ENCODE measurements around the gene YPEL1. TPM values are rescaled to one million over a fixed set of nuclear protein-coding genes. Genes with fewer than 3 reads are reported as not detected.
"Not testable (repeated sequence)": the region's sequence is repeated elsewhere in the genome, so short reads cannot be mapped to it uniquely, and the experiment has no call there.

Gene YPEL1
- total RNA-seq, 1 donor from 2014 or later, result 11.5 TPM

GRCh38 chr22:21695430-21696085 lies 40.0 kb downstream of the YPEL1 start:
- Mint-ChIP-seq H3K27ac (ENCODE audit: unreplicated experiment) (no peak overlapping the region), H3K36me3 (ENCODE audit: low read depth, unreplicated experiment) (peaks cover 20% of the 10 kb centered on the region), H3K4me3 (ENCODE audit: unreplicated experiment) (no peak overlapping the region), H3K4me1 (ENCODE audit: unreplicated experiment) (peaks cover 5% of the 10 kb centered on the region), H3K27me3 (ENCODE audit: unreplicated experiment) (peaks cover 4% of the 10 kb centered on the region), H3K9me3 (ENCODE audit: unreplicated experiment) (no peaks in the 10 kb centered on the region)
- DNase-seq (ENCODE audit: low spot score), result no peak
- no peak for TF ChIP-seq CTCF (IDR thresholded peaks at IDR 0.05; ENCODE audit: unreplicated experiment)

DNA sequence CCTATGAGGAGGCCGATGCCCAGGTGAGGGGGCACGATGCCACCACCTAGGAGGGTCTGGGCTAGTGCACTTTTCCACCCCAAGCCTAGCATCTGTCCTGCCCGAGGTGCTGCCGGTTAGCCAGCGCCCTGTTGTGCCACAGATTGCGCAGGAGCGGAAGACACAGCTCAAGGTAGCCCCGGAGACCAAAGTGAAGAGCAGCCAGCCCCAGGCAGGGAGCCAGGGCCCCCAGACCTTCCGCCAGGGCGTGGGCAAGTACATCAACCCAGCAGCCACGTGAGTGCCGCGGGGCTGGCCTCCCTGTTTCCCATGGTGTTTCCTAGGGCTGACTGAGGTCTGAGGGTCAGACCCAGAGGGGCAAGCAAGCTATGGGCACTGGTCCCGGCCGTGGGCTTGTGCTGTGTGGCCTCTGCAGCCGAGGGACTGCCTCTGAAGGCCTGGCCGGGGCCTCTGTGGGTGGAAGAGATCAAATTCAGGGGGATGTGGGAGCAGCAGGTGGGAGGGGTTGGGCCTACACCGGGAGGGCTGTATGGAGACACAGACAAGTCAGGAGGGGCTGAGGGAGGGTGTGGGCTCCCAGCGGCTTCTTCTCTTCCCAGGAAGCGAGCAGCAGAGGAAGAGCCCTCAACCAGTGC lies 40.7 kb downstream of the YPEL1 start:
- peaks cover 22% of the 10 kb centered on the region for H3K36me3 Mint-ChIP-seq (ENCODE audit: low read depth, unreplicated experiment)
- H3K4me3 Mint-ChIP-seq (ENCODE audit: unreplicated experiment), result no peak overlapping the region
- no peak overlapping the region for H3K27ac Mint-ChIP-seq (ENCODE audit: unreplicated experiment)
- no peak for TF ChIP-seq CTCF (IDR thresholded peaks at IDR 0.05; ENCODE audit: unreplicated experiment)
- H3K4me1 Mint-ChIP-seq (ENCODE audit: unreplicated experiment), result peaks cover 5% of the 10 kb centered on the region
- H3K9me3 Mint-ChIP-seq (ENCODE audit: unreplicated experiment), result no peaks in the 10 kb centered on the region
- peaks cover 5% of the 10 kb centered on the region for H3K27me3 Mint-ChIP-seq (ENCODE audit: unreplicated experiment)
- DNase-seq (ENCODE audit: low spot score), result no peak

DNA sequence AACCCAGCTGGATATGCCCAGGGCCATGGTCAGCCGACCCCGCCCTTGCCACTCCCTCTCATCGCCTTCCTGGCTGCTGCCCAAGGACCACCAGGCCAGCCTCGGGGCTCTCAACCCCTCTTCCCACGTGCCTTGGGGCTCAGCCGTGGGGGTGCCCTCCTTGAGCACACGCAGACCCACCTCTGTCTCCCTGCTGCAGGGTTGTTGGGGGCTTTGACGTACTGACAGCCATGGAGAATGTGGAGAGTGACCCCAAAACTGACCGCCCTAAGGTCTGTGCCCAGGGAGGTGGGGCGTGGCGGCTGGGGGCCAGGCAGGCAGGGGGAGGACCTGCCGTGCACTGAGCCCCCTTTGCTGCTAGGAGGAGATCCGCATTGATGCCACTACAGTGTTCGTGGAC lies 41.2 kb downstream of the YPEL1 start:
- Mint-ChIP-seq H3K27ac (ENCODE audit: unreplicated experiment) (no peak overlapping the region), H3K9me3 (ENCODE audit: unreplicated experiment) (no peaks in the 10 kb centered on the region), H3K4me1 (ENCODE audit: unreplicated experiment) (peaks cover 5% of the 10 kb centered on the region), H3K27me3 (ENCODE audit: unreplicated experiment) (peaks cover 5% of the 10 kb centered on the region), H3K36me3 (ENCODE audit: low read depth, unreplicated experiment) (peaks cover 25% of the 10 kb centered on the region), H3K4me3 (ENCODE audit: unreplicated experiment) (no peak overlapping the region)
- TF ChIP-seq CTCF (IDR thresholded peaks at IDR 0.05; ENCODE audit: unreplicated experiment), result no peak
- no peak for DNase-seq (ENCODE audit: low spot score)

DNA sequence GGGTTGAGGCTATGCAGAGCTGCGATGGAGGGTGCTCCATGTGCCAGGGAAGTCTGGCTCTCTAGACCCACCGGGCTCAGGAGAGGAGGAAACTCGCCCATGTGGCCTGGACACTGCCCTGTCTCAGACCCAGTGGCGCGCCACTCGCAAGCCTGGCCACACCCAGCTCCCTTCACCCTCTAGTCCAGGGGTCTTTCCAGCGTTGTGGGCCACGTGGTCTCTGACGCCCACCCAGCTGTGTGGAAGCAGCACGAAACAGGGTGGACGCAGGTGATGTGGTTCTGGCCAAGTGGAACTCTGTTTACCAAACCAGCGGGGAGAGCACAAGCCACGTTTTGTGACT lies 41.6 kb downstream of the YPEL1 start:
- DNase-seq (ENCODE audit: low spot score), result no peak
- H3K27me3 Mint-ChIP-seq (ENCODE audit: unreplicated experiment), result peaks cover 5% of the 10 kb centered on the region
- peaks cover 29% of the 10 kb centered on the region for H3K36me3 Mint-ChIP-seq (ENCODE audit: low read depth, unreplicated experiment)
- H3K4me1 Mint-ChIP-seq (ENCODE audit: unreplicated experiment), result peaks cover 5% of the 10 kb centered on the region
- no peaks in the 10 kb centered on the region for H3K9me3 Mint-ChIP-seq (ENCODE audit: unreplicated experiment)
- H3K4me3 Mint-ChIP-seq (ENCODE audit: unreplicated experiment), result no peak overlapping the region
- no peak overlapping the region for H3K27ac Mint-ChIP-seq (ENCODE audit: unreplicated experiment)
- no peak for TF ChIP-seq CTCF (IDR thresholded peaks at IDR 0.05; ENCODE audit: unreplicated experiment)

- Mint-ChIP-seq H3K27me3 (ENCODE audit: unreplicated experiment) (peaks cover 5% of the 10 kb centered on the region), H3K9me3 (ENCODE audit: unreplicated experiment) (no peaks in the 10 kb centered on the region), H3K27ac (ENCODE audit: unreplicated experiment) (no peak overlapping the region), H3K36me3 (ENCODE audit: low read depth, unreplicated experiment) (peaks cover 29% of the 10 kb centered on the region), H3K4me1 (ENCODE audit: unreplicated experiment) (peaks cover 3% of the 10 kb centered on the region), H3K4me3 (ENCODE audit: unreplicated experiment) (no peak overlapping the region)
- TF ChIP-seq CTCF (IDR thresholded peaks at IDR 0.05; ENCODE audit: unreplicated experiment), result no peak
- no peak for DNase-seq (ENCODE audit: low spot score)
Measured at GRCh38 chr22:21693333-21693998, 42.1 kb downstream of the YPEL1 start.

GRCh38 chr22:21692856-21693255 lies 42.7 kb downstream of the YPEL1 start:
- H3K27me3 Mint-ChIP-seq (ENCODE audit: unreplicated experiment); H3K4me1 Mint-ChIP-seq (ENCODE audit: unreplicated experiment); DNase-seq (ENCODE audit: low spot score); H3K27ac Mint-ChIP-seq (ENCODE audit: unreplicated experiment); H3K9me3 Mint-ChIP-seq (ENCODE audit: unreplicated experiment); H3K4me3 Mint-ChIP-seq (ENCODE audit: unreplicated experiment): not testable (repeated sequence)
- H3K36me3 Mint-ChIP-seq (ENCODE audit: low read depth, unreplicated experiment), result peaks cover 29% of the 10 kb centered on the region
